Astrocyte of the hippocampus (primary cell): ENCODE measurements around the gene WDR73.
A peak's percentile ranks its signal among the peaks of the same experiment; 100 is the strongest.

ENCODE experiments used
- DNase-seq: peaks from one replicate; pipeline ENCODE4 v3.0.0; 2011; ENCODE audit warnings: low read depth, low spot score

WDR73 gene

GRCh38 chr15:84620626-84621025 is 33.5 kb downstream of the WDR73 start:
- DNase-seq: no peak

- no peak for DNase-seq
Measured at GRCh38 chr15:84616235-84616634, 37.8 kb downstream of the WDR73 start.

- no peak for DNase-seq
Measured at GRCh38 chr15:84611631-84612030, 42.5 kb downstream of the WDR73 start.

- DNase-seq: no peak
Measured at GRCh38 chr15:84609818-84610525, 44.1 kb downstream of the WDR73 start.

GRCh38 chr15:84608707-84609284 is 45.3 kb downstream of the WDR73 start:
- no peak for DNase-seq

- no peak for DNase-seq
Measured at GRCh38 chr15:84606653-84607120, 47.4 kb downstream of the WDR73 start.

- no peak for DNase-seq
Measured at GRCh38 chr15:84605554-84605882, 48.6 kb downstream of the WDR73 start.

- no peak for DNase-seq
Measured at GRCh38 chr15:84604826-84605553, 49.1 kb downstream of the WDR73 start.

- no peak for DNase-seq
Measured at GRCh38 chr15:84603630-84604379, 50.3 kb downstream of the WDR73 start.

- no peak for DNase-seq
Measured at GRCh38 chr15:84601555-84601838, 52.6 kb downstream of the WDR73 start.

GRCh38 chr15:84600687-84601554 is 53.2 kb downstream of the WDR73 start, which contains the start of gene ZSCAN2:
Gene ZSCAN2, plus strand, starts transcription at chr15:84601009. Its CDS starts 2,919 bp downstream, at chr15:84603928.
- peak; percentile 98 for DNase-seq

- peak; percentile 90 for DNase-seq
Measured at GRCh38 chr15:84600331-84600686, 53.8 kb downstream of the WDR73 start.

GRCh38 chr15:84599906-84600305 is 54.2 kb downstream of the WDR73 start:
- no peak for DNase-seq

- peak; percentile 59 for DNase-seq
Measured at GRCh38 chr15:84598993-84599392, 55.1 kb downstream of the WDR73 start.

- peak; percentile 32 for DNase-seq
Measured at GRCh38 chr15:84598250-84598649, 55.8 kb downstream of the WDR73 start.

- no peak for DNase-seq
Measured at GRCh38 chr15:84597296-84597695, 56.8 kb downstream of the WDR73 start.

- no peak for DNase-seq
Measured at GRCh38 chr15:84595660-84596059, 58.4 kb downstream of the WDR73 start.

- no peak for DNase-seq
Measured at GRCh38 chr15:84594617-84595290, 59.3 kb downstream of the WDR73 start.

- no peak for DNase-seq
Measured at GRCh38 chr15:84591815-84592214, 62.3 kb downstream of the WDR73 start.

GRCh38 chr15:84590406-84590805 is 63.7 kb downstream of the WDR73 start:
- DNase-seq: no peak
